Kidney (tissue), 22 donors: ENCODE measurements around the gene ZNF365. TPM values are rescaled to one million over a fixed set of nuclear protein-coding genes. Genes with fewer than 3 reads are reported as not detected.

Source experiments
- DNase-seq, 5 donors: peaks; one replicate each; pipeline ENCODE4 v3.0.0-alpha.2; 2013 to 2020
- FAIRE-seq: peaks from 2 replicates; lab custom pipeline; 2012; peaks lifted over from hg19 to GRCh38; lab: Jason Lieb, UNC
- H3K27ac ChIP-seq, 2 donors: one replicate each; pipeline ENCODE4 v1.7.0; 2013; ENCODE audit warnings: low read depth in 2 of 2, low read length in 2 of 2, inconsistent platforms in 1 of 2
- H3K27me3 ChIP-seq: one replicate; pipeline ENCODE4 v1.7.1; 2013; ENCODE audit warnings: low read length, inconsistent platforms; ENCODE audit not compliant: control insufficient read depth, insufficient read depth
- H3K36me3 ChIP-seq, 3 donors: one replicate each; pipeline versions ENCODE4 v1.7.0 to v1.7.1; 2013; ENCODE audit warnings: low read length in 3 of 3, control low read depth in 1 of 3, inconsistent platforms in 1 of 3; ENCODE audit not compliant: insufficient read depth in 3 of 3, control insufficient read depth in 2 of 3
- H3K4me1 ChIP-seq, 3 donors: one replicate each; pipeline versions ENCODE4 v1.7.0 to v1.7.1; 2013; ENCODE audit warnings: low read length in 3 of 3, inconsistent platforms in 1 of 3, low read depth in 1 of 3; ENCODE audit not compliant: control insufficient read depth in 2 of 3, insufficient read depth in 2 of 3
- H3K4me3 ChIP-seq, 3 donors: one replicate each; pipeline versions ENCODE4 v1.7.0 to v1.8.1; 2013; ENCODE audit warnings: low read length in 3 of 3, control low read depth in 1 of 3, inconsistent platforms in 1 of 3
- H3K9ac ChIP-seq, 3 donors: one replicate each; pipeline versions ENCODE4 v1.7.0 to v1.7.1; 2013; ENCODE audit warnings: low read length in 3 of 3, control low read depth in 1 of 3, inconsistent platforms in 1 of 3
- H3K9me3 ChIP-seq, 3 donors: one replicate each; pipeline versions ENCODE4 v1.7.0 to v1.7.1; 2013; ENCODE audit warnings: low read length in 3 of 3, control low read depth in 1 of 3, inconsistent platforms in 1 of 3; ENCODE audit not compliant: control insufficient read depth in 2 of 3, insufficient read depth in 1 of 3
- CTCF ChIP-seq: IDR thresholded peaks from 3 replicates; pipeline ENCODE4 v1.5.1; 2012; ENCODE audit warnings: mild to moderate bottlenecking, moderate library complexity, borderline replicate concordance; ENCODE audit not compliant: insufficient read depth; ENCODE audit errors: extremely low read depth
- intact Hi-C: fragments of 100-400 bp; cut with DNase I; formaldehyde crosslinking; loops from one replicate; pipeline ENCODE4 v1.11.1; 2022
- long read RNA-seq, 10 donors: library from polyadenylated mRNA in 1 of 10; unstranded in 1 of 10; transcript quantifications; one replicate each; pipeline ENCODE4 v2.0.0 and lab custom pipeline, GENCODE V29; 2021 to 2026
- polyA plus RNA-seq: library from polyadenylated mRNA; stranded (reverse); fragments of 350-450 nt; fragmentation: Illumina TruSeq; extraction: RNeasy Lipid Tissue Mini Kit (QIAGEN cat#74804); gene quantifications from one replicate; pipeline ENCODE4 v1.2.3, GENCODE V29; 2014; ENCODE audit warnings: low read depth, low replicate concordance; ENCODE audit not compliant: insufficient read depth
- total RNA-seq: library from RNA; stranded (reverse); fragmentation: NEBNext Ultra II Directional; extraction: Animal tissue kit (Norgen Biotek cat#: 25700); gene quantifications from one replicate; pipeline ENCODE4 v1.2.1, GENCODE V29; 2021
- donor health status: control.
- donor health status: control.
- donor health status: control.
- donor health status: control.
- donor health status: control.
- donor health status: DM: yes; HTN: yes; CAD: no.
- donor health status: Normal renal cell carcinoma (clear cell type).

ZNF365 gene
- 1.0 TPM for total RNA-seq
- polyA plus RNA-seq, result 0.54 TPM
- long read RNA-seq, donor 1, result 0 reads
- long read RNA-seq, donor 2, result 0 reads
- long read RNA-seq, donor 3, result 0 reads
- long read RNA-seq, donor 4, result 0 reads
- long read RNA-seq, donor 5, result 0 reads
- long read RNA-seq, donor 6, full-length matches to known transcripts, result 1 of 1 reads
- long read RNA-seq, donor 6, partial matches to known transcripts, result 0 of 1 reads
- long read RNA-seq, donor 6, other reads (novel, unspliced or antisense), result 0 of 1 reads
- long read RNA-seq, donor 7, result 0 reads
- long read RNA-seq, donor 8, full-length matches to known transcripts, result 1 of 1 reads
- long read RNA-seq, donor 8, partial matches to known transcripts, result 0 of 1 reads
- long read RNA-seq, donor 8, other reads (novel, unspliced or antisense), result 0 of 1 reads
- long read RNA-seq, donor 9, result 0 reads
- long read RNA-seq, donor 10, result 0 reads

GRCh38 chr10:62373995-62374861 is at the start of gene ZNF365:
ZNF365 (plus strand) TSS chr10:62374369; CDS start chr10:62376194, 1,825 bp downstream.
- Histone ChIP-seq H3K27me3 (no peaks in the 10 kb centered on the region), H3K4me1 (no peaks in the 10 kb centered on the region), H3K9ac (no peak within 1 kb of the TSS), H3K4me3 (peak within 1 kb of the TSS; percentile 41 to 55 (median 42)), H3K36me3 (no peaks in the 10 kb centered on the region), H3K27ac (no peak within 1 kb of the TSS), H3K9me3 (no peaks in the 10 kb centered on the region)
- no peak for TF ChIP-seq CTCF
- DNase-seq (peak; percentile 65 to 78 (median 71)), FAIRE-seq (no peak)
- intact Hi-C loops, result no loop called here

- no peaks in the 10 kb centered on the region for H3K27me3 ChIP-seq
- no peak for FAIRE-seq
- intact Hi-C loops, result no loop called here
- H3K36me3 ChIP-seq, result no peaks in the 10 kb centered on the region
- H3K27ac ChIP-seq, result no peak overlapping the region
- no peaks in the 10 kb centered on the region for H3K4me1 ChIP-seq
- DNase-seq, result no peak
- H3K9ac ChIP-seq, result no peak overlapping the region
- no peaks in the 10 kb centered on the region for H3K9me3 ChIP-seq
- no peak for TF ChIP-seq CTCF
- H3K4me3 ChIP-seq, result no peak overlapping the region
Measured at GRCh38 chr10:62326176-62326575, 48.0 kb upstream of the ZNF365 start.

- no peak for DNase-seq
- Histone ChIP-seq H3K4me1 (no peaks in the 10 kb centered on the region), H3K9me3 (no peaks in the 10 kb centered on the region), H3K27me3 (no peaks in the 10 kb centered on the region), H3K27ac (no peak overlapping the region), H3K4me3 (no peak overlapping the region), H3K36me3 (no peaks in the 10 kb centered on the region), H3K9ac (no peak overlapping the region)
- no peak for TF ChIP-seq CTCF
- no peak for FAIRE-seq
- intact Hi-C loops, result no loop called here
Measured at GRCh38 chr10:62327885-62328284, 46.3 kb upstream of the ZNF365 start.
